HL-60 (cell line): Measurements from ENCODE around the gene KRTAP5-6.
A peak's percentile ranks its signal among the peaks of the same experiment; 100 is the strongest.

Source experiments
- DNase-seq, 2 experiments: peaks; one replicate each; pipeline ENCODE4 v3.0.0-alpha.2; 2010 to 2020; ENCODE audit warnings: low read depth in 1 of 2, low spot score in 1 of 2
- H3K27ac ChIP-seq: fragments of 250-450 bp; sonication (Bioruptor Pico); replicated peaks from 2 replicates; pipeline ENCODE4 v1.5.1; 2020; ENCODE audit warnings: mild to moderate bottlenecking, moderate library complexity
- H3K27me3 ChIP-seq: fragments of 250-450 bp; sonication (Bioruptor Pico); 2 replicates; pipeline ENCODE4 v1.5.1; 2021; ENCODE audit warnings: mild to moderate bottlenecking, moderate library complexity; ENCODE audit not compliant: insufficient read depth, poor library complexity, severe bottlenecking
- H3K4me3 ChIP-seq: replicated peaks from 2 replicates; pipeline ENCODE4 v1.5.1; 2011; ENCODE audit warnings: mild to moderate bottlenecking, control low read depth, low read length; ENCODE audit not compliant: insufficient read depth
- GABPA ChIP-seq: IDR thresholded peaks from 2 replicates; pipeline ENCODE4 v1.6.1; 2012; ENCODE audit warnings: low read depth
- POLR2AphosphoS5 ChIP-seq: IDR thresholded peaks from 2 replicates; pipeline ENCODE4 v1.6.1; 2012; ENCODE audit warnings: low read depth
- SPI1 ChIP-seq: IDR thresholded peaks from 2 replicates; pipeline ENCODE4 v1.6.1; 2012; ENCODE audit warnings: low read depth, mild to moderate bottlenecking, borderline replicate concordance
- TF ChIP-seq, protein P1 (sequence below): IDR thresholded peaks from 2 replicates; pipeline ENCODE4 v1.6.1; 2012; ENCODE audit warnings: low read depth; ENCODE audit not compliant: insufficient replicate concordance
- TF ChIP-seq, protein P2 (sequence below): IDR thresholded peaks from one replicate; pipeline ENCODE4 v1.5.1; 2011; ENCODE audit warnings: low read length, control low read depth, inconsistent platforms; ENCODE audit not compliant: insufficient read depth

KRTAP5-6 gene

DNA sequence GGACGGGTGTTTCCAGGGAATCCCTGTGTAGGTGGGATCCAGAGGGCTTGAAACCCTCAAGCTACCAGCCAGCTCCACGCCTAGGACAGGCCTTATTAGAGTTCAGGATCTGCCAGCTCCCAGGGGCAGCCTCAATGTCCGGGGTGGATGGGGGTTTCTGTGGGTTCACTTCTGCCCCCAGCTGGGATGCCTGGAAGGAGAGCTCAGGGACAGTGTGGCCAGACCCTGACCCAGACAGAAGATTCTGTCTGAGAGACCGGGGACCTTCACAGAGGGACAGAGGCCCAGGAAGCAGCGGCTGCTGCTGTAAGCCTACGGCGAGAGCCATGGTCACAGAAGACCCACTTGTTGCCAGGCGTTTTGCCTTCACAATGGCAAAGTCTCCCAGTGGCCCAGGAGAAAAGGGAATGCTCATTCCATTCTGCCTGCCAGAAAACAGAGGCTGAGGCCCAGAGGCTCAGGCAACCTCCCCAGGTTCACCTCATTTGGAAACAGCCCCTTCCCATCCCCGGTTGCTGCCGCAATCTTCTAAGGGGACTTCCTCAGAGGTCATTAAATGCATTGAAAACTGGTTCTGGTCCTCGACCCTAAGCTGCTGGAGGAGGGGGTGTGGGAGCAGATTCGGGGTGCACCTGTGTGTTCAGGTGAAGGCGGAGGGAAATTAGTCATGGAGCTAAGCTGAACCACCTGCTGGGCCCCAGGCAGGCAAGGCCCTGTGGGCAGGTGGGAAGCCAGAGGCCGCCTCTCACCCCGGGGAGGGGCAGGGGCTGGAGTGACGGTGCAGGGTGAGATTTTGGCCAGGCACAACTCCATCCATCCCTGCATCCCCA, 4.9 kb upstream of the KRTAP5-6 start:
- no peak overlapping the region for H3K27ac ChIP-seq
- no peak for DNase-seq
- TF ChIP-seq POLR2AphosphoS5: no peak
- TF ChIP-seq, protein P1, sequence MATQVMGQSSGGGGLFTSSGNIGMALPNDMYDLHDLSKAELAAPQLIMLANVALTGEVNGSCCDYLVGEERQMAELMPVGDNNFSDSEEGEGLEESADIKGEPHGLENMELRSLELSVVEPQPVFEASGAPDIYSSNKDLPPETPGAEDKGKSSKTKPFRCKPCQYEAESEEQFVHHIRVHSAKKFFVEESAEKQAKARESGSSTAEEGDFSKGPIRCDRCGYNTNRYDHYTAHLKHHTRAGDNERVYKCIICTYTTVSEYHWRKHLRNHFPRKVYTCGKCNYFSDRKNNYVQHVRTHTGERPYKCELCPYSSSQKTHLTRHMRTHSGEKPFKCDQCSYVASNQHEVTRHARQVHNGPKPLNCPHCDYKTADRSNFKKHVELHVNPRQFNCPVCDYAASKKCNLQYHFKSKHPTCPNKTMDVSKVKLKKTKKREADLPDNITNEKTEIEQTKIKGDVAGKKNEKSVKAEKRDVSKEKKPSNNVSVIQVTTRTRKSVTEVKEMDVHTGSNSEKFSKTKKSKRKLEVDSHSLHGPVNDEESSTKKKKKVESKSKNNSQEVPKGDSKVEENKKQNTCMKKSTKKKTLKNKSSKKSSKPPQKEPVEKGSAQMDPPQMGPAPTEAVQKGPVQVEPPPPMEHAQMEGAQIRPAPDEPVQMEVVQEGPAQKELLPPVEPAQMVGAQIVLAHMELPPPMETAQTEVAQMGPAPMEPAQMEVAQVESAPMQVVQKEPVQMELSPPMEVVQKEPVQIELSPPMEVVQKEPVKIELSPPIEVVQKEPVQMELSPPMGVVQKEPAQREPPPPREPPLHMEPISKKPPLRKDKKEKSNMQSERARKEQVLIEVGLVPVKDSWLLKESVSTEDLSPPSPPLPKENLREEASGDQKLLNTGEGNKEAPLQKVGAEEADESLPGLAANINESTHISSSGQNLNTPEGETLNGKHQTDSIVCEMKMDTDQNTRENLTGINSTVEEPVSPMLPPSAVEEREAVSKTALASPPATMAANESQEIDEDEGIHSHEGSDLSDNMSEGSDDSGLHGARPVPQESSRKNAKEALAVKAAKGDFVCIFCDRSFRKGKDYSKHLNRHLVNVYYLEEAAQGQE: no peak
- peaks cover 14% of the 10 kb centered on the region for H3K27me3 ChIP-seq
- H3K4me3 ChIP-seq: no peak overlapping the region

DNA sequence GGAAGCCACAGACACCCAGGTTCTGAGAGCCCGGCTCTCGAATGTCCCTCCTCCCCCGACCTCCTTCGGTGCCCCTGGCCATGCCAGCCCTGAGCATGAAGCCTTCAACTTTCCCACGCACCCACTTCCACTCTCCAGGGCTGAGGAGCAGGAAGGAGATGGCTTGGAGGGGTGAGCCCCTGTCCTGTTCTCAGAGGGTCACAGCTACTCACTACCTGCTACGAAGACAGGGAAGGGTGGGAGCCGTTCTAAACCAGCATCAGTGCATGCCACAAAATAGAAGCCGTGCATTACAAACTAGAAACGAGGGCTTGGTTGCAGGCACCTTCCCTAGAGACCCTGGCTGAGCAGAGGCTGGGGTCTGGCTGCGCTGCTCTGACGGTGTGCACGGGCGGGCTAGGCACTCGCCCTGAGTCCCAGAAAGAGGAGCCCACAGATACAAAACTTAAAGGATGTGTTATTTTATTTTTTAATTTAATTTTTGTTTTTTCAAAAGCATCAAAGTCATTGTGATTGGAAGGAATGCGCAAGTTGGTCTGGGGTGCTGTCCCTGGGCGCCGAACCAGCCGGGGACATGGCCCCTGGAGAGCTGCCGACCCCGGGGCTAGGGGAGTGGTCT, 4.2 kb upstream of the KRTAP5-6 start:
- no peak for DNase-seq
- H3K27ac ChIP-seq: no peak overlapping the region
- no peak for TF ChIP-seq SPI1
- no peak for TF ChIP-seq GABPA
- TF ChIP-seq, protein P2, sequence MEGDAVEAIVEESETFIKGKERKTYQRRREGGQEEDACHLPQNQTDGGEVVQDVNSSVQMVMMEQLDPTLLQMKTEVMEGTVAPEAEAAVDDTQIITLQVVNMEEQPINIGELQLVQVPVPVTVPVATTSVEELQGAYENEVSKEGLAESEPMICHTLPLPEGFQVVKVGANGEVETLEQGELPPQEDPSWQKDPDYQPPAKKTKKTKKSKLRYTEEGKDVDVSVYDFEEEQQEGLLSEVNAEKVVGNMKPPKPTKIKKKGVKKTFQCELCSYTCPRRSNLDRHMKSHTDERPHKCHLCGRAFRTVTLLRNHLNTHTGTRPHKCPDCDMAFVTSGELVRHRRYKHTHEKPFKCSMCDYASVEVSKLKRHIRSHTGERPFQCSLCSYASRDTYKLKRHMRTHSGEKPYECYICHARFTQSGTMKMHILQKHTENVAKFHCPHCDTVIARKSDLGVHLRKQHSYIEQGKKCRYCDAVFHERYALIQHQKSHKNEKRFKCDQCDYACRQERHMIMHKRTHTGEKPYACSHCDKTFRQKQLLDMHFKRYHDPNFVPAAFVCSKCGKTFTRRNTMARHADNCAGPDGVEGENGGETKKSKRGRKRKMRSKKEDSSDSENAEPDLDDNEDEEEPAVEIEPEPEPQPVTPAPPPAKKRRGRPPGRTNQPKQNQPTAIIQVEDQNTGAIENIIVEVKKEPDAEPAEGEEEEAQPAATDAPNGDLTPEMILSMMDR: no peak
- H3K27me3 ChIP-seq: peaks cover 14% of the 10 kb centered on the region
- no peak overlapping the region for H3K4me3 ChIP-seq

DNA sequence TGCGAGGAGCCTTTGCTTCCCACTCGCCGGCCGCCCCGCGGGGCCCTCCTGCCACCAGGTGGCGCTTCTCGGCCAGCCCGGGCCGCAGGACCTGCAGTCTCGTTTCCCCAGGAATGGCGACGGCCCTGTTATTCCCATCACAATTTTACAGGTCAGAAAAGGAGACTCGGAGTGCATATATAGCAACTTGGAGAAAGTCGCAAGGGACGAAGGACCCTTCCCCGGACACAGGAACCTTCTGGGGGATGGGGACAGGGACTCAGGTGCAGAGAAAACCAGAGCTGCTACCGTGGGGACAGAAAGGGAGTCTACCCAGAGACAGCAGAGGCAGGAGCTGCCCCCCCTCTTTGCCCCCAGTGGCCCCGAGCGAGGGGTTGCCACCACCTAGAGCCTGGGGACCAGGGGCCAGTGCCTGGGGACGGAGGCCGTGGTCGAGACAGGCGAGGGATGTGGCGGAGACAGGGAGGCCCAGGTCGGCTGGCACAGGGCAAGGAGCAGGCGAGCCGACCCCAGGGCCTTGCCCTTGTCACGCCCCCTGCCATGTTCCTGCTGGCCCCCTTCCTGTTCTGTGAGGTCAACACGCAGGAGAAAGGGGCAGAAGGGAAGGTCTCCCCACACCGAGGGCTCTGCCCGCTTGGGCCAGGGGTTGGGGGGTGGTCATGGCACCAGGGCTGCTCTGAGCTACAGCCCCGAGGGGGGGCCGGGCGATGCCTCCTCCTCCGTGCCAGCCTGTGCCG, 3.5 kb upstream of the KRTAP5-6 start:
- DNase-seq: peak; percentile 45 to 66
- H3K4me3 ChIP-seq: peak overlapping the region; percentile 16
- no peak overlapping the region for H3K27ac ChIP-seq

DNA sequence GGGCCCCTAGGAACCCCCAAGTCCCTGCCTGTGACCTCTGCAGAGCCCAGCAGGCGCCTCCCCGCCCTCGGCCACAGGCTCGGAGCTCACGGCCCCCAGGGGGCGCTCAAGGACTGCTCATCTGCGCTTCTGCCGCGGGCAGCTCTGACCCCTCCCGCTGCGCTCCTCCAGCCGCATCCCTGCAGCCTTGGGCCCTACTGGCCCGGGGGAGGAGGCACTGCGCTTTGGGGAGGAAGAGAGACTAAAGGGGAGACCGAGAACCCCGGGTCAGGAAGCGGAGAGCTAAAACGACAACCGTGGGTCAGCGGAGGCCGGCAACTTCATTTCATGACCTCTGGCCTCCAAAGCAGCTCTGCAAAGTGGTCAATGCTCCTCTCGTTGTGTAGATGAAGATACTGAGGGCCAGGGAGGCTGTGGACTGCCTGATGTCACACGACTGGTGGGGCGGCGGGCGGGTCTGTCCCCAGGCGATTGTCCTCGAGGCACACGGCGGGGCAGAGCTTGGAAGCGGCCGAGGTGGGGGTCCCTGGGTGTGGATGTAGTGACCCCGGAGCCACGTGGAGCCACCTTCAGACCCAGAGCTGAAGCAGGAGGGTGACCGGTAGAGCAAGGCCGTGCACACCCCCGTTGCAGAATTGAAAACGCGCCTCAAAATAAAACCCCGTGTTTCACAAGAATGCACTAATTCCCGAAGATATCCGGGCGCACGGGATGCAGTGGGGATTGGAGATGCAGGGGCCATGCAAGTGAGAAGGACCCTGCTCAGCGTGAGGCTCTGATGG, 2.7 kb upstream of the KRTAP5-6 start:
- Histone ChIP-seq H3K27me3 (peaks cover 16% of the 10 kb centered on the region), H3K27ac (no peak overlapping the region), H3K4me3 (peak overlapping the region; percentile 16)
- TF ChIP-seq SPI1: no peak
- TF ChIP-seq, protein P2: peak; percentile 68
- DNase-seq: peak; percentile 80 to 83

More for the DNA sequence above, 3.5 kb upstream of the KRTAP5-6 start:
- H3K27me3 ChIP-seq: peaks cover 16% of the 10 kb centered on the region
- TF ChIP-seq, protein P2: peak; percentile 51
- no peak for TF ChIP-seq POLR2AphosphoS5
